ENCODE measurements around the gene PTPRK.

DNA sequence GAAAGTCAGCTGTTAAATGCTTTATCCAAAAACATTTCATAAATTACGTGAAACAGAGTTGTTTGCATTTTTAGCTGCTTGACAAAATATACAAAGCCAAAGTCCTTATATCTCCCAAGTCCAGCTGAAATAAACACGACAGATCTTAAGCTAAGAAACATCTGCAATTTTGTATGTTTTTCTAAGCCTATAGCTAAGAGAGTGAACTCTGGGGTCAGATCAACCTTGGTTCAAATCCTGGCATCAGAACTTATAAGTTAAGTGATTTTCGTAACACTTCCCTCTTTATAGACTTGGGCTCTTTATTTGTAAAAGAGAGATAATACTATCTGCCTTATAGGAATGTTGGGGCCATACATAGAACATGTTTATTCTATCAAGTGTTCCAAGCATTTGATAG lies 176.7 kb downstream of the PTPRK start:
- TF ChIP-seq, protein P1, sequence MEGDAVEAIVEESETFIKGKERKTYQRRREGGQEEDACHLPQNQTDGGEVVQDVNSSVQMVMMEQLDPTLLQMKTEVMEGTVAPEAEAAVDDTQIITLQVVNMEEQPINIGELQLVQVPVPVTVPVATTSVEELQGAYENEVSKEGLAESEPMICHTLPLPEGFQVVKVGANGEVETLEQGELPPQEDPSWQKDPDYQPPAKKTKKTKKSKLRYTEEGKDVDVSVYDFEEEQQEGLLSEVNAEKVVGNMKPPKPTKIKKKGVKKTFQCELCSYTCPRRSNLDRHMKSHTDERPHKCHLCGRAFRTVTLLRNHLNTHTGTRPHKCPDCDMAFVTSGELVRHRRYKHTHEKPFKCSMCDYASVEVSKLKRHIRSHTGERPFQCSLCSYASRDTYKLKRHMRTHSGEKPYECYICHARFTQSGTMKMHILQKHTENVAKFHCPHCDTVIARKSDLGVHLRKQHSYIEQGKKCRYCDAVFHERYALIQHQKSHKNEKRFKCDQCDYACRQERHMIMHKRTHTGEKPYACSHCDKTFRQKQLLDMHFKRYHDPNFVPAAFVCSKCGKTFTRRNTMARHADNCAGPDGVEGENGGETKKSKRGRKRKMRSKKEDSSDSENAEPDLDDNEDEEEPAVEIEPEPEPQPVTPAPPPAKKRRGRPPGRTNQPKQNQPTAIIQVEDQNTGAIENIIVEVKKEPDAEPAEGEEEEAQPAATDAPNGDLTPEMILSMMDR (IDR thresholded peaks at IDR 0.05; ENCODE audit: low read length), result no peak
- no peak for TF ChIP-seq EZH2 (IDR thresholded peaks at IDR 0.05; ENCODE audit: borderline replicate concordance, low read length)
